Tibial artery (tissue), 4 donors: ENCODE data around the gene UBQLN2.
"Not testable (repeated sequence)": the region's sequence is repeated elsewhere in the genome, so short reads cannot be mapped to it uniquely, and the experiment has no call there.

ENCODE experiments used
- DNase-seq, 2 donors: peaks; one replicate each; pipeline ENCODE4 v3.0.0-alpha.2; 2019
- H3K27ac ChIP-seq, 2 donors: fragments of 200-600 bp; sonication (generic) in 1 of 2; 1 replicate in 1 of 2; 2 replicates in 1 of 2; pipeline ENCODE4 v1.5.1; 2018 to 2019; ENCODE audit warnings: mild to moderate bottlenecking in 1 of 2
- H3K27me3 ChIP-seq, 2 donors: fragments of 200-600 bp; sonication (generic) in 1 of 2; one replicate each; pipeline versions ENCODE4 v1.5.1 to v1.6.0; 2016 to 2019
- H3K36me3 ChIP-seq, 3 donors: fragments of 200-600 bp; sonication (generic) in 2 of 3; one replicate each; pipeline ENCODE4 v1.5.1; 2016 to 2019; ENCODE audit warnings: mild to moderate bottlenecking in 2 of 3
- H3K4me1 ChIP-seq, 4 donors: fragments of 200-600 bp; sonication (generic) in 2 of 4; 1 replicate in 3 of 4; 2 replicates in 1 of 4; pipeline ENCODE4 v1.5.1; 2016 to 2019
- H3K4me3 ChIP-seq, 2 donors: fragments of 200-600 bp; sonication (generic) in 1 of 2; 1 replicate in 1 of 2; 2 replicates in 1 of 2; pipeline ENCODE4 v1.5.1; 2018 to 2019; ENCODE audit warnings: mild to moderate bottlenecking in 2 of 2
- H3K9me3 ChIP-seq, 3 donors: fragments of 200-600 bp; sonication (generic) in 1 of 3; one replicate each; pipeline ENCODE4 v1.5.1; 2016 to 2019
- intact Hi-C: fragments of 100-400 bp; cut with DNase I; formaldehyde crosslinking; loops from one replicate; pipeline ENCODE4 v1.15.0; 2023; ENCODE audit warnings: low total_unique reads
- TF ChIP-seq, protein P1 (sequence below), 2 experiments: fragments of 200-600 bp in 1 of 2; fragments of 450-650 bp in 1 of 2; IDR thresholded peaks; one replicate each; pipeline ENCODE4 v1.5.1; 2017 to 2019; ENCODE audit warnings: antibody characterized with exemption in 2 of 2, mild to moderate bottlenecking in 1 of 2, moderate library complexity in 1 of 2

Gene UBQLN2

DNA sequence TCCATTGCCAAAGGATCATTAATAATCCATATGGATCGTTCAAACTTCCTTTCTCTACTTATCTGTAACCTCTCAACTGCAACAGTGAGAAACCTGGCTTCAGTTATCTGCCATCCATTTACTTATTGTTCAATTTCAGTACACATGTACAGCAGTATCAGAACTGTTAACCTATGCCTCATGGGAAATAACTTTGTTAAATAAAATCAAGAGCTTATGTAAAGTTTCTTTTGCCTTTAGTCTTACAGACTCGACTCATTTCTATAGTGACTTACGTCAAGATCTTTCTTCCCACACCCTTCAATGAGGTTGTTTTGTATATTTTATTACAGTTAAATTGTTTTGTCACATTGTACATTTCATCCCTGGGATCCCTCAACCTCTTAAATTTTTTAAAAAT lies 11.4 kb downstream of the UBQLN2 start:
- Histone ChIP-seq H3K4me3 (no peak overlapping the region), H3K36me3 (no peaks in the 10 kb centered on the region), H3K4me1 (peaks cover 0 to under 1% (median 0%) of the 10 kb centered on the region in 4 donors), H3K27me3 (no peaks in the 10 kb centered on the region), H3K27ac (no peak overlapping the region), H3K9me3 (no peaks in the 10 kb centered on the region)
- no peak for DNase-seq
- TF ChIP-seq, protein P1, sequence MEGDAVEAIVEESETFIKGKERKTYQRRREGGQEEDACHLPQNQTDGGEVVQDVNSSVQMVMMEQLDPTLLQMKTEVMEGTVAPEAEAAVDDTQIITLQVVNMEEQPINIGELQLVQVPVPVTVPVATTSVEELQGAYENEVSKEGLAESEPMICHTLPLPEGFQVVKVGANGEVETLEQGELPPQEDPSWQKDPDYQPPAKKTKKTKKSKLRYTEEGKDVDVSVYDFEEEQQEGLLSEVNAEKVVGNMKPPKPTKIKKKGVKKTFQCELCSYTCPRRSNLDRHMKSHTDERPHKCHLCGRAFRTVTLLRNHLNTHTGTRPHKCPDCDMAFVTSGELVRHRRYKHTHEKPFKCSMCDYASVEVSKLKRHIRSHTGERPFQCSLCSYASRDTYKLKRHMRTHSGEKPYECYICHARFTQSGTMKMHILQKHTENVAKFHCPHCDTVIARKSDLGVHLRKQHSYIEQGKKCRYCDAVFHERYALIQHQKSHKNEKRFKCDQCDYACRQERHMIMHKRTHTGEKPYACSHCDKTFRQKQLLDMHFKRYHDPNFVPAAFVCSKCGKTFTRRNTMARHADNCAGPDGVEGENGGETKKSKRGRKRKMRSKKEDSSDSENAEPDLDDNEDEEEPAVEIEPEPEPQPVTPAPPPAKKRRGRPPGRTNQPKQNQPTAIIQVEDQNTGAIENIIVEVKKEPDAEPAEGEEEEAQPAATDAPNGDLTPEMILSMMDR (IDR thresholded peaks at IDR 0.05): no peak
- intact Hi-C loops: no loop called here

GRCh38 chrX:56576721-56577120 lies 13.3 kb downstream of the UBQLN2 start:
- Histone ChIP-seq H3K4me3 (no peak overlapping the region), H3K9me3 (peaks cover 0 to 11% (median 0%) of the 10 kb centered on the region in 3 donors), H3K4me1 (no peaks in the 10 kb centered on the region), H3K36me3 (no peaks in the 10 kb centered on the region), H3K27ac (no peak overlapping the region), H3K27me3 (no peaks in the 10 kb centered on the region)
- no peak for DNase-seq
- TF ChIP-seq, protein P1 (IDR thresholded peaks at IDR 0.05): no peak
- intact Hi-C loops: no loop called here

DNA sequence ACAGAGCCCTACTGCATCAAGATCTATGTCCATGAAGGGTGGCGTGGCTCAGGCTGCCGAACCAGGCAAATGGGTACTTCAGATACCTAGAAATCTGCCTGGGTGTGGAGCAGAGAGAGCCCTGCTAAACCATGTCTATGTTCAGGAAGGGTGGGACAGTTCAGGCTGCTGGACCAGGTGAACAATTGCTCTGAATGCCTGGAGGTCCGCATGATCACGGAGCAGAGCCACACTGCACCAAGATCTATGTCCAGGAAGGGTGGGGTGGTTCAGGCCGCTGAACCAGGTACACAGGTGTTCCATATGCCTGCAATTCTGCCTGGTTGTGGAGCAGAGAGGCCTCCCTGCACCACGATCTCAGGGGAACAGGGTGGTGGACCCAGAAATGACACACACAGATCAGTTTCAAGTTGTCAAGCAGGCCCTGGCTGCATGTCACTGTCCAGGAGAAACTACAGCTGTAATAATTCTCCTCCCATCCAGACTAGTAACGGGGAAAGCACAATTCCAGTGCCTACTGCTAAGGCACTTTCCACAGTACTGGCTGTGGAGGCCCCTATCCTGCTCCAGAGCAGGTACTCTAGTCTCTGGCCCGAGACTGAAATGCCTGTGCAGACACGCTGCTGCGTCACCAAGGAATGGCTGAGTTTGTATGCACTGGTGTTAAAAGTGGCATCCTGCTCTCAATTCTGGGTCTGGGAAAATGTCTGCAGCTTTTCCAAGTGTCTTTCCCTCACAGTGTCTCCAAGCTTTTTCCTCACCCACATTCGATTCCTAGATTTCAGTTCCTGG lies 25.2 kb downstream of the UBQLN2 start:
- H3K4me3 ChIP-seq: no peak overlapping the region
- DNase-seq: no peak
- no peak overlapping the region for H3K27ac ChIP-seq
- no peaks in the 10 kb centered on the region for H3K27me3 ChIP-seq
- no peaks in the 10 kb centered on the region for H3K4me1 ChIP-seq
- peaks cover 0 to 6% (median 0%) of the 10 kb centered on the region in 3 donors for H3K9me3 ChIP-seq
- TF ChIP-seq, protein P1 (IDR thresholded peaks at IDR 0.05): no peak
- intact Hi-C loops: no loop called here
- no peaks in the 10 kb centered on the region for H3K36me3 ChIP-seq

DNA sequence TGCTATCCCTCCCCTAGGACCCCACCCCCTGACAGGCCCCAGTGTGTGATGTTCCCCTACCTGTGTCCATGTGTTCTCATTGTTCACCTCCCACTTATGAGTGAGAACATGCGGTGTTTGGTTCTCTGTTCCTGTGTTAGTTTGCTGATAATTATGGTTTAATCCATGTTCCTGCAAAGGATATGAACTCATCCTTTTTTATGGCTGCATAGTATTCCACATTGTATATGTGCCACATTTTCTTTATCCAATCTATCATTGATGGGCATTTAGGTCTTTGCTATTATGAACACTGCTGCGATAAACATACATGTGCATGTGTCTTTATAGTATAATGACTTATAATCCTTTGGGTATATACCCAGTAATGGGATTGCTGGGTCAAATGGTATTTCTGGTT lies 28.4 kb downstream of the UBQLN2 start:
- H3K4me1 ChIP-seq, H3K9me3 ChIP-seq, intact Hi-C loops, H3K27me3 ChIP-seq, H3K27ac ChIP-seq, DNase-seq, H3K36me3 ChIP-seq, H3K4me3 ChIP-seq: not testable (repeated sequence)

GRCh38 chrX:56600141-56600540 lies 36.7 kb downstream of the UBQLN2 start:
- intact Hi-C loops: no loop called here
- Histone ChIP-seq H3K4me3 (no peak overlapping the region), H3K9me3 (peaks cover 0 to 7% (median 2%) of the 10 kb centered on the region in 3 donors), H3K4me1 (no peaks in the 10 kb centered on the region), H3K27ac (no peak overlapping the region), H3K36me3 (peaks cover 0 to 8% (median 8%) of the 10 kb centered on the region in 3 donors), H3K27me3 (no peaks in the 10 kb centered on the region)
- TF ChIP-seq, protein P1 (IDR thresholded peaks at IDR 0.05): no peak
- no peak for DNase-seq

GRCh38 chrX:56600987-56601386 lies 37.6 kb downstream of the UBQLN2 start:
- Histone ChIP-seq H3K27me3 (no peaks in the 10 kb centered on the region), H3K4me3 (no peak overlapping the region), H3K9me3 (peaks cover 0 to 13% (median 6%) of the 10 kb centered on the region in 3 donors), H3K27ac (no peak overlapping the region), H3K36me3 (peaks cover 0 to 8% (median 8%) of the 10 kb centered on the region in 3 donors), H3K4me1 (no peaks in the 10 kb centered on the region)
- intact Hi-C loops: no loop called here
- DNase-seq: no peak
- TF ChIP-seq, protein P1 (IDR thresholded peaks at IDR 0.05): no peak
